Measurements from ENCODE around the gene SBK3.

DNA sequence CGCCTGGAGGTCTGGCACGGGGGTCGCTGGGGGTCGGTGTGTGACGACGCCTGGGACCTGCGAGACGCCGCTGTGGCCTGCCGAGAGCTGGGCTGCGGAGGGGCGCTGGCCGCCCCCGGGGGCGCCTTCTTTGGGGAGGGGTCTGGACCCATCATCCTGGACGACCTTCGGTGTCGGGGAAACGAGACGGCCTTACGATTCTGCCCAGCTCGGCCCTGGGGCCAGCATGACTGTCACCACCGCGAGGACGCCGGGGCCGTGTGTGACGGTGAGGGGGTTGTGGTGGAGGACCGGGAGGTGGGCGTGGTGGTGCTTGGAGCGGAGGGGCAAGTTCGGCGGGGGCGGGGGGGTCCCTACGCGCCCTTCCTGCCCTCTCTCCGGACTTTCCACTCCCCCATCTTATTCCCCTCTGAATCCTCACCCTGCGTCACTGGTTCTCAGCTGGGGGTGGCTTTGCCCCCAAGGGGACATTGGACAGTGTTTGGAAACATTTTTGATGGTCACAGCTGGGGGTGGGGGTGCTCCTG lies 51.6 kb downstream of the SBK3 start:
- TF ChIP-seq, protein P1, sequence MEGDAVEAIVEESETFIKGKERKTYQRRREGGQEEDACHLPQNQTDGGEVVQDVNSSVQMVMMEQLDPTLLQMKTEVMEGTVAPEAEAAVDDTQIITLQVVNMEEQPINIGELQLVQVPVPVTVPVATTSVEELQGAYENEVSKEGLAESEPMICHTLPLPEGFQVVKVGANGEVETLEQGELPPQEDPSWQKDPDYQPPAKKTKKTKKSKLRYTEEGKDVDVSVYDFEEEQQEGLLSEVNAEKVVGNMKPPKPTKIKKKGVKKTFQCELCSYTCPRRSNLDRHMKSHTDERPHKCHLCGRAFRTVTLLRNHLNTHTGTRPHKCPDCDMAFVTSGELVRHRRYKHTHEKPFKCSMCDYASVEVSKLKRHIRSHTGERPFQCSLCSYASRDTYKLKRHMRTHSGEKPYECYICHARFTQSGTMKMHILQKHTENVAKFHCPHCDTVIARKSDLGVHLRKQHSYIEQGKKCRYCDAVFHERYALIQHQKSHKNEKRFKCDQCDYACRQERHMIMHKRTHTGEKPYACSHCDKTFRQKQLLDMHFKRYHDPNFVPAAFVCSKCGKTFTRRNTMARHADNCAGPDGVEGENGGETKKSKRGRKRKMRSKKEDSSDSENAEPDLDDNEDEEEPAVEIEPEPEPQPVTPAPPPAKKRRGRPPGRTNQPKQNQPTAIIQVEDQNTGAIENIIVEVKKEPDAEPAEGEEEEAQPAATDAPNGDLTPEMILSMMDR (conservative IDR thresholded peaks at IDR 0.05 in 1 of 2, IDR thresholded peaks at IDR 0.05 in 1 of 2; ENCODE audit: extremely low read depth in 1 of 2, insufficient read depth in 1 of 2, low read depth in 1 of 2, low read length in 2 of 2): no peak
- TF ChIP-seq EZH2 (IDR thresholded peaks at IDR 0.05; ENCODE audit: borderline replicate concordance, low read length): no peak

Measured in mammary epithelial cell (primary cell).